Upper lobe of left lung (tissue), 4 donors: ENCODE measurements around the gene PLK3.

Experiments
- CTCF ChIP-seq, 6 experiments: fragments of 450-650 bp in 4 of 6; fragments of 200-600 bp in 2 of 6; sonication (generic) in 2 of 6; IDR thresholded peaks; one replicate each; pipeline ENCODE4 v1.5.1; 2016 to 2019; ENCODE audit warnings: antibody characterized with exemption in 6 of 6
- EP300 ChIP-seq, 4 donors: sonication (generic); formaldehyde crosslinking; IDR thresholded peaks; one replicate each; pipeline ENCODE4 v1.5.1; 2017; ENCODE audit warnings: antibody characterized with exemption in 4 of 4, control low read depth in 2 of 4
- POLR2A ChIP-seq, 4 donors: fragments of 450-650 bp; IDR thresholded peaks; one replicate each; pipeline ENCODE4 v1.5.1; 2016 to 2017; ENCODE audit warnings: antibody characterized with exemption in 4 of 4, mild to moderate bottlenecking in 2 of 4
- POLR2AphosphoS5 ChIP-seq, 2 donors: sonication (generic); formaldehyde crosslinking; IDR thresholded peaks; one replicate each; pipeline ENCODE4 v1.5.1; 2017; ENCODE audit warnings: antibody characterized with exemption in 2 of 2

DNA sequence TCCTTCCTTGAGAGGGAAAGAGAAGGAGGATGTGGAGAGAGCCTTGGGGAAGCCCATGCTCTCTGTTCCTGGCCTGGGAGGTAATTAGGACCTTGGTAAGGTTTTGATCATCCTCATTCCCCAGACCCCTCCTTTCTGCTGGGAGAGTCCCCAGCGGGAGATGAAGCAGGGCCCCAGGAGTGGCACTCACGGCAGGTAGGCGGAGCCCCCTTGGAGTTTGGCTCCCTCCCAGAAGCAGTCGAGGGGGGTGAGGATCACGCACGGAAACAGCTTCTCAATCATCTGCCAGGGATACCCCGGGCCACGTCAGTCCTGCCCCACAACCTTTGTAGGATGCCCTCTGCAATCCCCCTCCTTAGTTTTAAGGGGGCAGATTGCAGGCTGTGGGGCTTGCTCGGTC, 31.3 kb downstream of the PLK3 start:
- TF ChIP-seq POLR2AphosphoS5 (IDR thresholded peaks at IDR 0.05) (no peak), CTCF (IDR thresholded peaks at IDR 0.05) (no peak), POLR2A (IDR thresholded peaks at IDR 0.05) (no peak), EP300 (IDR thresholded peaks at IDR 0.05) (no peak)
